ENCODE results near the gene THEMIS. TPM values are rescaled to one million over a fixed set of nuclear protein-coding genes. Genes with fewer than 3 reads are reported as not detected.

Gene THEMIS
- polyA plus RNA-seq, 1 donor (not counting 4 experiments of a cell fraction or from before 2014, with no cell fraction given): not detected

DNA sequence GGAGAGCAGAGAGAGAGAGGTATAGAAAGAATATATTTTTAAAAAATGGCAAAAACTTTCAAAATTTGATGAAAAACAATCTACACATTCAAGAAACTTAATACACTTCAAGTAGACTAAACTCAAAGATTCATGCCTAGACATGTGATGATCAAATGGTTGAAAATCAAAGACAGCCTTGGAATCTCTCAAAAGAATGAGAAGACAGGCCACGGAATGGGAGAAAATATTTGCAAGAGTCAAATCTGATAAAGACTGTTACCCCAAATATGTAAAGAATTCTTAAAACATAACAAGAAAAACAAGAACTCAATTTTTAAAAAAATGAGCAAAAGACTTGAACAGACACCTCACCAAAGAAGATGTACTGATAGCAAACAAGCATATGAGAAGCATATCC, 49.7 kb downstream of the THEMIS start:
- H3K9ac ChIP-seq (ENCODE audit: control insufficient read depth, extremely low read depth, insufficient read depth, low read length): no peak overlapping the region
- H3K9me3 ChIP-seq (ENCODE audit: control insufficient read depth, low read depth, low read length): no peaks in the 10 kb centered on the region
- no peaks in the 10 kb centered on the region for H3K36me3 ChIP-seq (ENCODE audit: control insufficient read depth in 2 of 2, extremely low read depth in 1 of 2, insufficient read depth in 2 of 2, low read length in 2 of 2)
- dilution Hi-C loops (cut with MboI; ENCODE audit: extremely low pct_ligation_motif_present, low sequenced_read_pairs): no loop called here
- no peaks in the 10 kb centered on the region for H4K20me1 ChIP-seq (ENCODE audit: control insufficient read depth, extremely low read depth, insufficient read depth, low read length)
- no peak overlapping the region for H3K4me2 ChIP-seq (ENCODE audit: control insufficient read depth, extremely low read depth, insufficient read depth, low read depth, low read length)
- H2AFZ ChIP-seq (ENCODE audit: control insufficient read depth, low read length): no peak overlapping the region
- H3K27ac ChIP-seq (ENCODE audit: control insufficient read depth, insufficient read depth, low read length): no peak overlapping the region
- TF ChIP-seq EZH2 (IDR thresholded peaks at IDR 0.05; ENCODE audit: low read length): no peak
- TF ChIP-seq, protein P1, sequence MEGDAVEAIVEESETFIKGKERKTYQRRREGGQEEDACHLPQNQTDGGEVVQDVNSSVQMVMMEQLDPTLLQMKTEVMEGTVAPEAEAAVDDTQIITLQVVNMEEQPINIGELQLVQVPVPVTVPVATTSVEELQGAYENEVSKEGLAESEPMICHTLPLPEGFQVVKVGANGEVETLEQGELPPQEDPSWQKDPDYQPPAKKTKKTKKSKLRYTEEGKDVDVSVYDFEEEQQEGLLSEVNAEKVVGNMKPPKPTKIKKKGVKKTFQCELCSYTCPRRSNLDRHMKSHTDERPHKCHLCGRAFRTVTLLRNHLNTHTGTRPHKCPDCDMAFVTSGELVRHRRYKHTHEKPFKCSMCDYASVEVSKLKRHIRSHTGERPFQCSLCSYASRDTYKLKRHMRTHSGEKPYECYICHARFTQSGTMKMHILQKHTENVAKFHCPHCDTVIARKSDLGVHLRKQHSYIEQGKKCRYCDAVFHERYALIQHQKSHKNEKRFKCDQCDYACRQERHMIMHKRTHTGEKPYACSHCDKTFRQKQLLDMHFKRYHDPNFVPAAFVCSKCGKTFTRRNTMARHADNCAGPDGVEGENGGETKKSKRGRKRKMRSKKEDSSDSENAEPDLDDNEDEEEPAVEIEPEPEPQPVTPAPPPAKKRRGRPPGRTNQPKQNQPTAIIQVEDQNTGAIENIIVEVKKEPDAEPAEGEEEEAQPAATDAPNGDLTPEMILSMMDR (optimal IDR thresholded peaks at IDR 0.05 in 1 of 3, IDR thresholded peaks at IDR 0.05 in 1 of 3, conservative IDR thresholded peaks at IDR 0.05 in 1 of 3; ENCODE audit: extremely low read depth in 1 of 3, insufficient read depth in 2 of 3, low read length in 3 of 3): no peak
- no peaks in the 10 kb centered on the region for H3K9me1 ChIP-seq (ENCODE audit: control insufficient read depth, extremely low read depth, insufficient read depth, low read length)
- no peak overlapping the region for H3K4me3 ChIP-seq (ENCODE audit: control insufficient read depth in 2 of 3, extremely low read depth in 1 of 3, insufficient read depth in 2 of 3, low read depth in 1 of 3, low read length in 3 of 3)
- H3K79me2 ChIP-seq (ENCODE audit: control insufficient read depth, insufficient read depth, low read length): no peaks in the 10 kb centered on the region
- H3K27me3 ChIP-seq (ENCODE audit: control insufficient read depth, extremely low read depth, insufficient read depth, low read length): no peaks in the 10 kb centered on the region
- no peaks in the 10 kb centered on the region for H3K4me1 ChIP-seq (ENCODE audit: control insufficient read depth, extremely low read depth, insufficient read depth, low read length)
- FAIRE-seq: no peak
- no peak for DNase-seq (ENCODE audit: low read depth, low spot score)

DNA sequence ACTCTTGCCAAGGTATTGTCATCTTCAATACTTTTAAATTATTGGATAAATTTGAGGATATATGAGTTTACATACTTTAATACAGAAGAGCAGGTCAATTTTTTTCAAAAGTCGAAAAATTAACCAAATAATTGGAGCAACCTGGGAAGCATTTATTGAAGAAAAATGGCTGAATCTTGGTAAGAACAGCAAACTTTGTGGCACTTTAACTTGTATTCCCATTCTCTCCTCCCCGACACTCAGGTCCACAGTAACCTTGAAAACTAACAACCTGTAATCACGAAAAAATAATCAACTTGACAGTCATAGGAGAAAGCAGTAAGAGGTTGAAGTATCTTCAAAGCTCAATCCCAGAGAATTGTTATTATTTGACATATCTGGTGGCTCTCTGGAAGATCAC, 55.6 kb downstream of the THEMIS start:
- Histone ChIP-seq H3K9me3 (ENCODE audit: control insufficient read depth, low read depth, low read length) (no peaks in the 10 kb centered on the region), H3K79me2 (ENCODE audit: control insufficient read depth, insufficient read depth, low read length) (no peaks in the 10 kb centered on the region), H4K20me1 (ENCODE audit: control insufficient read depth, extremely low read depth, insufficient read depth, low read length) (no peaks in the 10 kb centered on the region), H3K9me1 (ENCODE audit: control insufficient read depth, extremely low read depth, insufficient read depth, low read length) (no peaks in the 10 kb centered on the region), H3K27me3 (ENCODE audit: control insufficient read depth, extremely low read depth, insufficient read depth, low read length) (peaks cover 12% of the 10 kb centered on the region), H3K36me3 (ENCODE audit: control insufficient read depth in 2 of 2, extremely low read depth in 1 of 2, insufficient read depth in 2 of 2, low read length in 2 of 2) (no peaks in the 10 kb centered on the region), H3K4me1 (ENCODE audit: control insufficient read depth, extremely low read depth, insufficient read depth, low read length) (no peaks in the 10 kb centered on the region), H3K4me2 (ENCODE audit: control insufficient read depth, extremely low read depth, insufficient read depth, low read depth, low read length) (no peak overlapping the region), H3K27ac (ENCODE audit: control insufficient read depth, insufficient read depth, low read length) (no peak overlapping the region), H3K4me3 (ENCODE audit: control insufficient read depth in 2 of 3, extremely low read depth in 1 of 3, insufficient read depth in 2 of 3, low read depth in 1 of 3, low read length in 3 of 3) (no peak overlapping the region), H2AFZ (ENCODE audit: control insufficient read depth, low read length) (no peak overlapping the region), H3K9ac (ENCODE audit: control insufficient read depth, extremely low read depth, insufficient read depth, low read length) (no peak overlapping the region)
- TF ChIP-seq, protein P1 (optimal IDR thresholded peaks at IDR 0.05 in 1 of 3, IDR thresholded peaks at IDR 0.05 in 1 of 3, conservative IDR thresholded peaks at IDR 0.05 in 1 of 3; ENCODE audit: extremely low read depth in 1 of 3, insufficient read depth in 2 of 3, low read length in 3 of 3): no peak
- TF ChIP-seq EZH2 (IDR thresholded peaks at IDR 0.05; ENCODE audit: low read length): no peak
- dilution Hi-C loops (cut with MboI; ENCODE audit: extremely low pct_ligation_motif_present, low sequenced_read_pairs): no loop called here
- DNase-seq (ENCODE audit: low read depth, low spot score): no peak
- FAIRE-seq: no peak
